Activated effector memory CD4-positive, alpha-beta T cell treated with anti-CD3 and anti-CD28 coated beads, Interleukin-2, amount 50 U/mL, for 16 hours (primary cell): ENCODE results near the gene OOSP4B.
"Not testable (repeated sequence)": the region's sequence is repeated elsewhere in the genome, so short reads cannot be mapped to it uniquely, and the experiment has no call there.

ENCODE experiments used
- DNase-seq: peaks from one replicate; pipeline ENCODE4 v3.0.0-alpha.2; 2020

OOSP4B gene

GRCh38 chr11:60064111-60064510, 47.1 kb downstream of the OOSP4B start:
- no peak for DNase-seq

DNA sequence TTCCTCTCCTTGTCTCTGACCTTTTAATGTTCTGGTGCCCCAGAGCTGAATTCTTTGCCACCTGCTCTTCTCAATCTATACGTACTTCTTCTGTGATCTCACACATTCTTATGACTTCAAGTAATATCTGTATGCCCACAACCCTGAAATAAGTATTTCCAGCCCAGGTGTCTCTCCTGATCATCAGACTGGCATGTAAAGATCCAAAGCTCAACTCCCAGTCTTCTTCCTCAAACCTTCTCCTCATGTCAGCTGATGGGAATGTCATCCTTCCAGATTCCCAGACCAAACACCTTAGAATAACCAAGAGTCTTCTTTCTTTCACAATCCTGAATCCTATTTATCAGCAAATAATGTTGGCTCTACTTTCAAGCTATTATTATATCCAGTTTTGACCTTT, 48.8 kb downstream of the OOSP4B start:
- no peak for DNase-seq

- no peak for DNase-seq
Measured at GRCh38 chr11:60069450-60069849, 52.5 kb downstream of the OOSP4B start.

- DNase-seq: not testable (repeated sequence)
Measured at GRCh38 chr11:60071644-60072043, 54.7 kb downstream of the OOSP4B start.

DNA sequence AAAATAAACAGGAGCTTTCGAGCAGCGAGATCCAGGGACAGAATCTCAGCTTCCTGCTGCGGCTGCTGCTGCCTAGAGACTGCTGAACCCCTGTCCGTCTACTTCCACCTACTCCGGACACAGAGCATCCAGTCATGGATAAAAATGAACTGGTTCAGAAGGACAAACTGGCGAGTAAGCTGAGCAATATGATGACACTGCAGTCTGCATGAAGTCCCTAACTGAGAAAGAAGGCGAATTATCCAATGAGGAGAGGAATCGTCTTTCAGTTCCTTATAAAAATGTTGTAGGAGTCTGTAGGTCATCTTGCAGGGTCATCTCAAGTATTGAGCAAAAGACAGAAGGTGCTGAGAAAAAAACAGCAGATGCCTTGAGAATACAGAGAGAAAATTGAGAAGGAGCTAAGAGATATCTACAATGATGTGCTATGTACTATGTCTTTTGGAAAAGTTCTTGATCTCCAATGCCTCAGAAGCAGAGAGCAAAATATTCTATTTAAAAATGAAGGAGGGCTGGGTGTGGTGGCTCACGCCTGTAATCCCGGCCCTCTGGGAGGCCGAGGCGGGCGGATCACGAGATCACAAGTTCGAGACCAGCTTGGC, 60.3 kb downstream of the OOSP4B start:
- no peak for DNase-seq

DNA sequence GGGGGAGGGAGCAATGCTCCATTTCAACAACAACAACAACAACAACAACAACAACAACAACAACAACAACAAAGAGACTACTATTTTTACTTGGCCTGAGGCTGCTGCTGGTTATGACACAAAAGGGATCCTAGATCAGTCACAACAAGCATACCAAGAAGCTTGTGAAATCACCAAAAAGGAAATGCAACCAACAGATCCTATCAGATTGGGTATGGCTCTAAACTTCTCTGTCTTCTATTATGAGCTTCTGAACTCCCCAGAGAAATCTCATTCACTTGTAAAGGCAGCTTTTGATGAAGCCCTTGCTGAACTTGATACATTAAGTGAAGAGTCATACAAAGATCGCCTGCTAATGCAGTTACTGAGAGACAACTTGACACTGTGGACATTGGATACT, 61.0 kb downstream of the OOSP4B start:
- no peak for DNase-seq

DNA sequence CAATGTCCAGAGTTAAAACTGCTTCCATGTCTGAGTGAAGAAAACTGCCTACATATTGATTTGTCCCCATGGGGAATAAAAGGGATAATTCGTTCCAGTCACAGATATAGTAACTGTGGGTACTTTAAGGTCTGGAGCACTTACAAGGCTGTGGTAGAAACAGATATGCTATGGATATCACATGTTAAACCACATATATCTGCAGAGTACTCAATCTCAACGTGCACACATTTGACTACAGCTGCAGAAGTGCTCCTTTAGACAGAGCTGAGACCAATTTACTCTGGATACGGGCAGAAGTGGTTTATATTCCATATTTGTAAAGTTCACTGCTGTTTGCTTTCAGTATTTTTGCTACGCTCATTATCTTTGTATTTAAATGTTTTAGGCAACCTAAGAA, 61.8 kb downstream of the OOSP4B start:
- DNase-seq: no peak

- no peak for DNase-seq
Measured at GRCh38 chr11:60080535-60080934, 63.6 kb downstream of the OOSP4B start.
